GM23248 (cell line): ENCODE measurements around the gene MEGF6. TPM values are rescaled to one million over a fixed set of nuclear protein-coding genes. Genes with fewer than 3 reads are reported as not detected.

Experiments used
- DNase-seq: peaks from one replicate; pipeline ENCODE4 v3.0.0-alpha.2; 2015
- H2AFZ ChIP-seq: fragments of 200-600 bp; sonication (generic); 2 replicates; pipeline ENCODE4 v1.6.1; 2016; ENCODE audit warnings: antibody characterized with exemption
- H3F3A ChIP-seq: fragments of 200-600 bp; sonication (generic); 2 replicates; pipeline ENCODE4 v1.6.1; 2016; ENCODE audit warnings: mild to moderate bottlenecking, antibody characterized with exemption, mixed run types; ENCODE audit not compliant: insufficient read depth
- H3K27ac ChIP-seq: fragments of 200-600 bp; sonication (generic); 2 replicates; pipeline ENCODE4 v1.5.1; 2016; ENCODE audit warnings: mild to moderate bottlenecking
- H3K27me3 ChIP-seq: fragments of 200-600 bp; sonication (generic); replicated peaks from 2 replicates; pipeline ENCODE4 v1.6.1; 2016; ENCODE audit warnings: mild to moderate bottlenecking; ENCODE audit not compliant: insufficient read depth
- H3K36me3 ChIP-seq: fragments of 200-600 bp; sonication (generic); 2 replicates; pipeline ENCODE4 v1.6.1; 2016; ENCODE audit warnings: low read depth, mild to moderate bottlenecking
- H3K4me1 ChIP-seq: fragments of 200-600 bp; sonication (generic); 2 replicates; pipeline ENCODE4 v1.6.1; 2016; ENCODE audit warnings: mild to moderate bottlenecking; ENCODE audit not compliant: insufficient read depth
- H3K4me2 ChIP-seq: fragments of 200-600 bp; sonication (generic); one replicate; pipeline ENCODE4 v1.6.1; 2016; ENCODE audit warnings: mild to moderate bottlenecking; ENCODE audit not compliant: unreplicated experiment
- H3K4me3 ChIP-seq: fragments of 200-600 bp; sonication (generic); 2 replicates; pipeline ENCODE4 v1.5.1; 2016; ENCODE audit warnings: mild to moderate bottlenecking
- H3K79me2 ChIP-seq: fragments of 200-600 bp; sonication (generic); 2 replicates; pipeline ENCODE4 v1.6.1; 2016; ENCODE audit warnings: mild to moderate bottlenecking; ENCODE audit not compliant: insufficient read depth
- H3K9ac ChIP-seq: fragments of 200-600 bp; sonication (generic); 2 replicates; pipeline ENCODE4 v1.6.1; 2016; ENCODE audit warnings: mild to moderate bottlenecking
- H3K9me2 ChIP-seq: fragments of 200-600 bp; sonication (generic); 2 replicates; pipeline ENCODE4 v1.6.1; 2016; ENCODE audit warnings: mixed run types, mild to moderate bottlenecking, moderate library complexity; ENCODE audit not compliant: insufficient read depth
- H3K9me3 ChIP-seq: fragments of 200-600 bp; sonication (generic); one replicate; pipeline ENCODE4 v1.6.1; 2017; ENCODE audit warnings: low read depth
- H4K20me1 ChIP-seq: fragments of 200-600 bp; sonication (generic); 2 replicates; pipeline ENCODE4 v1.6.0; 2016; ENCODE audit not compliant: insufficient read depth
- EZH2 ChIP-seq: fragments of 200-600 bp; sonication (generic); IDR thresholded peaks from 2 replicates; pipeline ENCODE4 v1.6.1; 2018; ENCODE audit warnings: antibody characterized with exemption, mild to moderate bottlenecking; ENCODE audit not compliant: insufficient read depth, poor library complexity, severe bottlenecking
- EZH2phosphoT487 ChIP-seq: fragments of 200-600 bp; sonication (generic); IDR thresholded peaks from 2 replicates; pipeline ENCODE4 v1.6.1; 2018; ENCODE audit warnings: antibody characterized with exemption, moderate library complexity, mild to moderate bottlenecking, low read depth; ENCODE audit not compliant: insufficient read depth
- WGBS, 2 experiments: methylation state at CpG; one replicate each; pipeline ENCODE4 v1.1.6; 2015 to 2017; ENCODE audit warnings: low lambda C conversion rate in 2 of 2, low coverage in 1 of 2; ENCODE audit errors: missing lambda C conversion rate in 2 of 2; 5-methylcytosine and 5-hydroxymethylcytosine counted together
- in situ Hi-C: fragments of 300-500 bp; cut with MboI; formaldehyde crosslinking; loops from 2 replicates; pipeline ENCODE4 v1.15.0; 2020
- polyA plus RNA-seq: library from polyadenylated mRNA; unstranded; fragments of >200 nt; fragmentation: Nextera tagmentation; extraction: Ambion mirVana; gene quantifications from 2 replicates; pipeline ENCODE4 v1.2.1, GENCODE V29; 2016
- total RNA-seq: library from RNA; depleted of rRNA; stranded (reverse); fragments of >200 nt; shearing (Covaris generic); gene quantifications from 2 replicates; pipeline ENCODE4 v1.2.3, GENCODE V29; 2014

MEGF6 gene
- total and polyA plus RNA-seq, 2 experiments from 2014 or later = 37.9 to 108 TPM

- Histone ChIP-seq H4K20me1 (no peaks in the 10 kb centered on the region), H3K9ac (no peak overlapping the region), H3K4me1 (no peaks in the 10 kb centered on the region), H3K9me3 (no peaks in the 10 kb centered on the region), H2AFZ (no peak overlapping the region), H3K9me2 (no peaks in the 10 kb centered on the region), H3K4me3 (no peak overlapping the region), H3K36me3 (peaks cover 4% of the 10 kb centered on the region; the same call in 1 of the 2 replicates), H3K27me3 (no peaks in the 10 kb centered on the region), H3K79me2 (no peaks in the 10 kb centered on the region), H3F3A (no peaks in the 10 kb centered on the region), H3K27ac (no peak overlapping the region), H3K4me2 (no peak overlapping the region)
- in situ Hi-C loops = no loop called here
- 92 to 93% methylated on average over 22 of the region's 22 CpGs for WGBS, 2 experiments
- TF ChIP-seq EZH2 (no peak), EZH2phosphoT487 (no peak)
- no peak for DNase-seq
These were observed 22.9 kb upstream of the MEGF6 start for GRCh38 chr1:3634059-3634800.

GRCh38 chr1:3633344-3634058 lies 22.2 kb upstream of the MEGF6 start:
- Histone ChIP-seq H3K9me3 (no peaks in the 10 kb centered on the region), H3K27ac (no peak overlapping the region), H3K27me3 (no peaks in the 10 kb centered on the region), H3F3A (no peaks in the 10 kb centered on the region), H3K4me1 (no peaks in the 10 kb centered on the region), H4K20me1 (no peaks in the 10 kb centered on the region), H3K4me2 (no peak overlapping the region), H3K36me3 (peaks cover 4% of the 10 kb centered on the region; the same call in 1 of the 2 replicates), H3K9ac (no peak overlapping the region), H2AFZ (no peak overlapping the region), H3K4me3 (no peak overlapping the region), H3K79me2 (no peaks in the 10 kb centered on the region), H3K9me2 (no peaks in the 10 kb centered on the region)
- TF ChIP-seq EZH2 = no peak
- TF ChIP-seq EZH2phosphoT487 = no peak
- no peak for DNase-seq
- 93 to 96% methylated on average over 28 of the region's 28 CpGs for WGBS, 2 experiments
- in situ Hi-C loops = no loop called here

- Histone ChIP-seq H3K9me3 (no peaks in the 10 kb centered on the region), H3K9ac (no peak overlapping the region), H3K4me2 (no peak overlapping the region), H3F3A (no peaks in the 10 kb centered on the region), H3K27ac (no peak overlapping the region), H3K4me1 (no peaks in the 10 kb centered on the region), H3K36me3 (peaks cover 3% of the 10 kb centered on the region; the same call in 1 of the 2 replicates), H3K27me3 (no peaks in the 10 kb centered on the region), H2AFZ (no peak overlapping the region), H4K20me1 (no peaks in the 10 kb centered on the region), H3K4me3 (no peak overlapping the region), H3K9me2 (no peaks in the 10 kb centered on the region), H3K79me2 (no peaks in the 10 kb centered on the region)
- no peak for DNase-seq
- TF ChIP-seq EZH2 = no peak
- no peak for TF ChIP-seq EZH2phosphoT487
- WGBS, 2 experiments = 93 to 96% methylated on average over 26 of the region's 26 CpGs
- in situ Hi-C loops = no loop called here
These were observed 21.5 kb upstream of the MEGF6 start for GRCh38 chr1:3632716-3633343.

GRCh38 chr1:3632298-3632697 lies 21.0 kb upstream of the MEGF6 start:
- no peak for DNase-seq
- H3K9me3 ChIP-seq = no peaks in the 10 kb centered on the region

More at GRCh38 chr1:3632298-3632697, 21.0 kb upstream of the MEGF6 start:
- Histone ChIP-seq H3K27me3 (no peaks in the 10 kb centered on the region), H3K4me2 (no peak overlapping the region), H3F3A (no peaks in the 10 kb centered on the region), H4K20me1 (no peaks in the 10 kb centered on the region), H3K9me2 (no peaks in the 10 kb centered on the region), H3K79me2 (no peaks in the 10 kb centered on the region), H3K9ac (no peak overlapping the region), H2AFZ (no peak overlapping the region), H3K4me3 (no peak overlapping the region), H3K27ac (no peak overlapping the region), H3K4me1 (no peaks in the 10 kb centered on the region), H3K36me3 (0 out of 2 replicates have a peak, but pooled peaks cover 2% of the 10 kb centered on the region)
- in situ Hi-C loops = no loop called here
- TF ChIP-seq EZH2phosphoT487 (no peak), EZH2 (no peak)
- 93 to 98% methylated on average over 17 of the region's 17 CpGs for WGBS, 2 experiments
